Dendritic cell treated with granulocyte-macrophage colony-stimulating factor and Interleukin-4, amounts not matched to agents 40 ng/mL and 50 ng/mL, for 4 days (primary cell): ENCODE data around the gene ANKRD17.
"Not testable (repeated sequence)": the region's sequence is repeated elsewhere in the genome, so short reads cannot be mapped to it uniquely, and the experiment has no call there.

Experiments
- H3K27ac Mint-ChIP-seq: one replicate; pipeline ENCODE4 v1.8.0; 2022; ENCODE audit warnings: mild to moderate bottlenecking, mixed read lengths
- H3K27me3 Mint-ChIP-seq: one replicate; pipeline ENCODE4 v1.8.0; 2022; ENCODE audit warnings: mild to moderate bottlenecking, mixed read lengths
- H3K36me3 Mint-ChIP-seq: one replicate; pipeline ENCODE4 v1.8.0; 2022; ENCODE audit warnings: low read depth, mixed read lengths
- H3K4me1 Mint-ChIP-seq: one replicate; pipeline ENCODE4 v1.8.0; 2022; ENCODE audit warnings: low read depth, mixed read lengths
- H3K4me3 Mint-ChIP-seq: one replicate; pipeline ENCODE4 v1.8.0; 2022; ENCODE audit warnings: mild to moderate bottlenecking, moderate library complexity, mixed read lengths
- H3K9me3 Mint-ChIP-seq: one replicate; pipeline ENCODE4 v1.8.0; 2022; ENCODE audit warnings: mixed read lengths
- intact Hi-C: fragments of 100-400 bp; cut with micrococcal nuclease; formaldehyde crosslinking; loops from one replicate; pipeline ENCODE4 v1.15.0; 2022

The ANKRD17 gene

GRCh38 chr4:73234712-73235111 lies 23.9 kb downstream of the ANKRD17 start:
- intact Hi-C loops: no loop called here
- no peaks in the 10 kb centered on the region for H3K9me3 Mint-ChIP-seq
- H3K27me3 Mint-ChIP-seq: no peaks in the 10 kb centered on the region
- H3K4me3 Mint-ChIP-seq: no peak overlapping the region
- H3K4me1 Mint-ChIP-seq: peaks cover 14% of the 10 kb centered on the region
- peaks cover 30% of the 10 kb centered on the region for H3K36me3 Mint-ChIP-seq
- H3K27ac Mint-ChIP-seq: no peak overlapping the region

DNA sequence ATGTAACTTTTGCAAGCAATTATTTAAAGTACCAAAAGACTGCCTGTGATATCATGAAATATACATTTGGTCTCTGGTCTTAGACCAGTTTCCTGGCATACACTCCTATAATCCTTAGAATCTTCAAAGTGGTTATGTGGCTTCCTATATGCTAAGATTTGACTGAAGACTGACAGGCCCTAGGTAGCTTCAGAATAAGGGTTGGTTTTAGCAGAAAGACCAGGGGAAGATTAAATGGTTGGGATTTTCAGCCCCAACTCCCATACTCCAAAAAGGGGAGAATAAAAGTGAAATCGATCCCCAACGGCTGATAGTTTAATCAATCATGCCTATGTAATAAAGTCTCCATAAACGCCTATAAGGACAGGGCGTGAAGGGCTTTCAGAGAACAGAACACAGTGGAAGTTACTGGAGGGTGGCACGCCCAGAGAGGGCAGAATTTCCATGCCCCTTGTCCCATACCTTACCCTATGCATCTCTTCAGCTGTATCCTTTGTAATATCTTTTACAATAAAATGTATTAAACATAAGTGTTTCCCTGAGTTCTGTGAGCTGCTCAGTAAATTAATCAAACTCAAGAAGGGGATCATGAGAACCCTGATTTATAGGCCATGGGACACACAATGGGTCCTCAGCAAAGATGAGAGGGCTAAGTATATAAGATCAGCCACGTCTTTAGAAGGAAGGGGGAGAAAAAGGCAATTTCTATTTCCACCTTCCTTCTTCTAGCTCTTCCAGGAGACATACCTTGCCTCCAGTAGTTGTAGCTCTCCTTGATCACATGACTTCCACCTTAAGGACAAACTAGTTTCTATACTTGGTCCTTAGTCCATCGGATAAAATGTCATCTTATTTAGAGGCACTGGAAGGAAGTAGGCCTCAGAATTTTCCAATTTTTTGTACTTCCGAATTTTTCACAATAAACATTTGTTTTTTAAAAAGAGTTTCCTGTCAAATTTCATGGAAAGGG lies 26.8 kb downstream of the ANKRD17 start:
- intact Hi-C loops: no loop called here
- no peaks in the 10 kb centered on the region for H3K27me3 Mint-ChIP-seq
- no peak overlapping the region for H3K27ac Mint-ChIP-seq
- peaks cover 8% of the 10 kb centered on the region for H3K4me1 Mint-ChIP-seq
- H3K36me3 Mint-ChIP-seq: peaks cover 35% of the 10 kb centered on the region
- no peak overlapping the region for H3K4me3 Mint-ChIP-seq
- no peaks in the 10 kb centered on the region for H3K9me3 Mint-ChIP-seq

DNA sequence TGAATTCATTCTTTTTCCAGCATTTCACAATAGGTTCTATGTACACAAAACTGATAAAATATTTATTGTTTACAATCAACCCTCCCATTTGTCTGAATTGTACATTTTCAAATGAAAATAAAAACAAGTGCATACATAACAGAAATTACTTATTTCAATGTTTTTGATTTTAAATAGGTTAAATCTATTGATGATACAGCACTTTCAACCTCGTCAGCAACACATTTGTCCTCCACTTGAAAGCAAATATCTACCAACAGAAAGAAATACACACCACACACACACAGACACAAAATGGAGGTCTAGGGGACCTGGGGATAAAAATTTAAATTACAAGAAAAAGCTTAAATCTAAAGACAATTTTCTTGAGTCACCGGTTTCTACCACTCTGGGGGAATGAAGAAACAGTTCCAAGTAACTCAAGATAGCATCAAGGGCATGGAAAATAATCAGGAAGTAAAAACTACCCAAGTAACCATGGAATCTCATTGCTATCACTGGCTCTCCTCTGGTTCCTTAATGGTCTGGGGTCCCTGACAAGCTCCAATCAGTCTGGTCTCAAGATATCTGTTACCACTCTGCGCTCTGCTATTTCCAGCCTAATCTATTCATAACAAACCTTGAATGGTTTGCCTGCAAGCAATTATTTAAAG lies 27.6 kb downstream of the ANKRD17 start:
- Mint-ChIP-seq H3K4me1 (peaks cover 8% of the 10 kb centered on the region), H3K9me3 (no peaks in the 10 kb centered on the region), H3K4me3 (no peak overlapping the region), H3K27ac (no peak overlapping the region), H3K36me3 (peaks cover 40% of the 10 kb centered on the region), H3K27me3 (no peaks in the 10 kb centered on the region)
- intact Hi-C loops: no loop called here

- intact Hi-C loops, H3K4me3 Mint-ChIP-seq, H3K27ac Mint-ChIP-seq, H3K27me3 Mint-ChIP-seq, H3K9me3 Mint-ChIP-seq: not testable (repeated sequence)
- Mint-ChIP-seq H3K36me3 (peaks cover 23% of the 10 kb centered on the region), H3K4me1 (peaks cover 22% of the 10 kb centered on the region)
These were observed 29.8 kb downstream of the ANKRD17 start for GRCh38 chr4:73228800-73229199.

DNA sequence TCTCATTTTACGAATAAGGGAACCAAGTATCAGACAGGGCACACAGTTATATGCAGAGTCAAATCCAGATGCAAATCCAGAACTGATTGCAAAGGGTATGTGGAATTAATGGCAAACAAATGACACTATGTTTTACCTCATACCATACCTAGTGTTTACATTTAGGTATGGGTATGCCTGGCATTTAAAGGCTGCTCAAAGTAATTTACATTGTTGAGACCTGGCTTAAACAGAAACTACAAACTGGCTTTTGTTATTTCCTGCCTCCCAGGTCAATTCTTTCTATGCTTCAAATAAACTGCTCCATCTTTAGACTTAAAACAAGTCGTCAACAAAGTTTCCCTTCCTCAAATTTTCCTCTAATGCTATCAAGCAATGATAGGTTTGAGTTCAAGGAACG lies 33.7 kb downstream of the ANKRD17 start:
- H3K4me1 Mint-ChIP-seq: peaks cover 20% of the 10 kb centered on the region
- peaks cover 11% of the 10 kb centered on the region for H3K36me3 Mint-ChIP-seq
- no peaks in the 10 kb centered on the region for H3K27me3 Mint-ChIP-seq
- intact Hi-C loops: no loop called here
- peak overlapping the region; percentile 56 for H3K27ac Mint-ChIP-seq
- H3K4me3 Mint-ChIP-seq: no peak overlapping the region
- H3K9me3 Mint-ChIP-seq: no peaks in the 10 kb centered on the region

DNA sequence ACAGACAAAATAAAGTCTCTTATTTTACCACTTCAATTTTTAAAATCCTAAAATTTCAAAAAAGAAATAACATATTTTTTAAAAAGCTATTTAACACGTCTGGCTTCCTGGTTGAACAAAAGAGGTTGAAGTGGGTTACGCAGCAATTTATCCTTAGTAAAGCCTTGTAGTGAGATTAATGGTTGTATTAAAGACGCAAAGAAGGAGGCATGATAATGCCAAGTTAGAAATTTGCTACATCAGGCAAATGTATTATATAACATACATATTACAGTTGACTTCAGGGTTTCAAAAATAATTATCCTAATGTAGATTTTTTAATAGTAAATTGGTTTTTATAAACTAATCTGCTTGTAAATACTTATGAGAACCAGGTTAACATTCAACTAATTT lies 35.3 kb downstream of the ANKRD17 start:
- intact Hi-C loops: loop anchor here (1.0 kb wide), 1 partner anchor 34 kb away; no protein-coding TSS in a partner anchor
- no peak overlapping the region for H3K4me3 Mint-ChIP-seq
- H3K27ac Mint-ChIP-seq: no peak overlapping the region
- H3K4me1 Mint-ChIP-seq: peaks cover 20% of the 10 kb centered on the region
- peaks cover 16% of the 10 kb centered on the region for H3K36me3 Mint-ChIP-seq
- H3K9me3 Mint-ChIP-seq: no peaks in the 10 kb centered on the region
- no peaks in the 10 kb centered on the region for H3K27me3 Mint-ChIP-seq

- H3K4me1 Mint-ChIP-seq: peaks cover 20% of the 10 kb centered on the region
- no peaks in the 10 kb centered on the region for H3K9me3 Mint-ChIP-seq
- intact Hi-C loops: loop anchor here (1.0 kb wide), 1 partner anchor 35 kb away; no protein-coding TSS in a partner anchor
- H3K27me3 Mint-ChIP-seq: no peaks in the 10 kb centered on the region
- peaks cover 16% of the 10 kb centered on the region for H3K36me3 Mint-ChIP-seq
- no peak overlapping the region for H3K27ac Mint-ChIP-seq
- H3K4me3 Mint-ChIP-seq: no peak overlapping the region
These were observed 35.9 kb downstream of the ANKRD17 start for GRCh38 chr4:73222466-73223257.

GRCh38 chr4:73221734-73222133 lies 36.9 kb downstream of the ANKRD17 start:
- peak overlapping the region; percentile 23 for H3K4me3 Mint-ChIP-seq
- H3K27me3 Mint-ChIP-seq: no peaks in the 10 kb centered on the region
- H3K4me1 Mint-ChIP-seq: peaks cover 20% of the 10 kb centered on the region
- H3K27ac Mint-ChIP-seq: peak overlapping the region; percentile 65
- intact Hi-C loops: no loop called here
- peaks cover 10% of the 10 kb centered on the region for H3K36me3 Mint-ChIP-seq
- no peaks in the 10 kb centered on the region for H3K9me3 Mint-ChIP-seq

DNA sequence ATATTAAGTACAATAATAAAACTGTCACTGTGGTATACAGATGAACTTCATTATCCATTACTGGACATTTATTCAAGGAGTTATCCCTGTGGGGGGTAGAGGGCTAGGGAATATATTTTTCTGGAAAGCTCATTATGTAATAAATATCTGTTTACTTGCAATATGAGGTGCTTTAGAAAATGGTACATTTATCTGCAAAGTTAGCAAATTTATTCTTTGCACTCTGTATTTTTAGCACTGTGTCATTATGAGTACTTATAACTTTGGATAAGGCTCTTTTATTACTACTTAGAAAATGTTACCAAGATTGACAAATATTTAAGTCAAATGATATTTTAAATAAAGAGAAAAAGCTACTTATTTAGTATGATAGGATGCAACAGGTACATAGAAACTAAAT lies 37.8 kb downstream of the ANKRD17 start:
- Mint-ChIP-seq H3K27me3 (no peaks in the 10 kb centered on the region), H3K9me3 (no peaks in the 10 kb centered on the region), H3K4me3 (no peak overlapping the region), H3K4me1 (peaks cover 20% of the 10 kb centered on the region), H3K27ac (no peak overlapping the region), H3K36me3 (peaks cover 5% of the 10 kb centered on the region)
- intact Hi-C loops: no loop called here

GRCh38 chr4:73213916-73214653 lies 44.5 kb downstream of the ANKRD17 start:
- H3K4me1 Mint-ChIP-seq: peaks cover 11% of the 10 kb centered on the region
- intact Hi-C loops: no loop called here
- no peaks in the 10 kb centered on the region for H3K27me3 Mint-ChIP-seq

DNA sequence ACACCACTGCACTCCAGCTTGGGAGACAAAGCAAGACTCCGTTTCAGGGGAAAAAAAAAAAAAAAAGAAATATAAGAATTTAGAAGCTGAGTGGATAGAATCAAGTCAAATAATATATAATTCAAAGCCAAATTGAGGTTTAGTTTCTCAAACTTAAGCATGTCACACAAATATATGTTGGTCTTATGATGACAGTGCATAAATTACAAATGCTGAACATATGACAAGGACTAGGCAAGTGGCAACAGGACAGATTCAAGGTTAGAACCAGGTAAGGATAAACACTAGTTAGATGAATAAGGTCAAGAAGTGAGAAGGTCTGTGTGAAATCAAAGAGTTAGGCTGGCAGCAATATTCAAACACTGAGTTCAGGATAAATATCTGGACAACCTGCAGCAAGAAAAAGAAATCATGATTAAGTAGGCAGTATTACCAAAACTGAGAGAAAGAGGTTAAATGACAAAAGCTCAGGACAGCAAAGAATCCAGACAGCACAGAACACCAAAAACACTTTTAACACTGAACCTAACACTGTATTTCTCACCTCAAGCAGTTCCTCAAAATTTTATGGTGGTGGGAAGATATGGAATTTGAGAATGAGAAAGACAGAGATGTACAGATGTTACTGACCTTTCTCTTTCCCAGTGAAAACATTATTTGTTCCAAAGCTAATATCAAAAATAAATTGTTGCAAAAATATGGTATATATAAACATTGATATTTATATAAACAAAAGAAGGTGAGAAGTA lies 45.4 kb downstream of the ANKRD17 start:
- intact Hi-C loops: no loop called here
- H3K36me3 Mint-ChIP-seq: peaks cover 10% of the 10 kb centered on the region
- H3K4me1 Mint-ChIP-seq: peaks cover 20% of the 10 kb centered on the region
- H3K27ac Mint-ChIP-seq: no peak overlapping the region
- H3K9me3 Mint-ChIP-seq: no peaks in the 10 kb centered on the region
- no peak overlapping the region for H3K4me3 Mint-ChIP-seq
- no peaks in the 10 kb centered on the region for H3K27me3 Mint-ChIP-seq

More at GRCh38 chr4:73213916-73214653, 44.5 kb downstream of the ANKRD17 start:
- Mint-ChIP-seq H3K27ac (no peak overlapping the region), H3K4me3 (no peak overlapping the region), H3K36me3 (peaks cover 8% of the 10 kb centered on the region), H3K9me3 (no peaks in the 10 kb centered on the region)

GRCh38 chr4:73211968-73212367 lies 46.6 kb downstream of the ANKRD17 start:
- Mint-ChIP-seq H3K36me3 (peaks cover 16% of the 10 kb centered on the region), H3K27me3 (no peaks in the 10 kb centered on the region), H3K27ac (no peak overlapping the region), H3K4me1 (peaks cover 20% of the 10 kb centered on the region), H3K9me3 (no peaks in the 10 kb centered on the region), H3K4me3 (no peak overlapping the region)
- intact Hi-C loops: no loop called here

DNA sequence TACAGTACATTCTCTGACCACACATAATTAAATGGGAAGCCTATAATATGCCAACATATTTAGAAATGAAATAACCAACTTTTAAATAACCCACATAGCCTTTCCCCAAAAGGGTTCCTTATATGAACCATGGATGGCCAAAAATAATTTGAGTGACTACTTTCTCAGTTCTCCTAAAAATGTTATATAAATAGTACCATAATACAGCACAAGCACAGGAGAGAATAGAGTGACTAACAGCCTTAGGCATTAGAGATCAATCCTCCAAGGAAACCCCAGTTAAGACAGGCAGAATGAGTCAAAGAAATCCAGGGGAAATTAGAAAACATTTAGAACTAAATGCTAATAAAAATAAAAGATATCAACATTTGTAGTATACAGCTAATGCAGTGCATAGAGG lies 50.2 kb downstream of the ANKRD17 start:
- Mint-ChIP-seq H3K4me1 (peaks cover 37% of the 10 kb centered on the region), H3K27me3 (no peaks in the 10 kb centered on the region), H3K9me3 (no peaks in the 10 kb centered on the region), H3K4me3 (no peak overlapping the region), H3K36me3 (peaks cover 30% of the 10 kb centered on the region), H3K27ac (no peak overlapping the region)
- intact Hi-C loops: no loop called here
